SK-N-SH (cell line): ENCODE results near the gene ADGRA1. TPM values are rescaled to one million over a fixed set of nuclear protein-coding genes. Genes with fewer than 3 reads are reported as not detected.

Experiments
- CTCF ChIA-PET: fragments of 300-600, 350-600 bp; formaldehyde crosslinking; extraction: SDS; loops from one replicate; lab custom pipeline; 2021; lab: Yijun Ruan, JAX
- POLR2A ChIA-PET: fragments of 350-600 bp; sonication (Branson Sonifier 250); formaldehyde crosslinking; extraction: SDS; loops from one replicate; lab custom pipeline; 2020; ENCODE audit warnings: antibody characterized with exemption, inconsistent platforms; lab: Yijun Ruan, JAX
- DNase-seq: peaks from one replicate; pipeline ENCODE4 v3.0.0; 2012
- H2AFZ ChIP-seq: fragments of 200-600 bp; sonication (generic); 2 replicates; pipeline ENCODE4 v1.8.1; 2016; ENCODE audit warnings: antibody characterized with exemption, mild to moderate bottlenecking, low read depth
- H3F3A ChIP-seq: fragments of 200-600 bp; sonication (generic); replicated peaks from 2 replicates; pipeline ENCODE3; 2016; ENCODE audit warnings: antibody characterized with exemption, mild to moderate bottlenecking; ENCODE audit not compliant: insufficient read depth
- H3K27ac ChIP-seq, 2 experiments: fragments of 200-500 bp in 1 of 2; fragments of 200-600 bp in 1 of 2; sonication (Bioruptor generic) in 1 of 2; sonication (generic), shearing (Covaris generic) in 1 of 2; 2 replicates each; pipeline versions ENCODE4 v1.5.1 to v1.6.1; 2014 to 2016; ENCODE audit warnings: low read depth in 2 of 2, inconsistent platforms in 1 of 2, low read length in 1 of 2, mild to moderate bottlenecking in 1 of 2, mixed read lengths in 1 of 2
- H3K27me3 ChIP-seq: fragments of 200-600 bp; sonication (generic), shearing (Covaris generic); 2 replicates; pipeline ENCODE4 v1.6.1; 2016; ENCODE audit warnings: mixed run types; ENCODE audit not compliant: insufficient read depth
- H3K36me3 ChIP-seq, 2 experiments: fragments of 200-500 bp in 1 of 2; fragments of 200-600 bp in 1 of 2; sonication (Bioruptor generic) in 1 of 2; sonication (generic) in 1 of 2; replicated peaks in 1 of 2; 2 replicates each; pipeline versions ENCODE3 to v1.5.1; 2014 to 2016; ENCODE audit warnings: low read length in 1 of 2, mild to moderate bottlenecking in 1 of 2; ENCODE audit not compliant: insufficient read depth in 2 of 2, control insufficient read depth in 1 of 2
- H3K4me1 ChIP-seq, 2 experiments: fragments of 200-500 bp in 1 of 2; fragments of 200-600 bp in 1 of 2; sonication (Bioruptor generic) in 1 of 2; sonication (generic), shearing (Covaris generic) in 1 of 2; 2 replicates each; pipeline versions ENCODE4 v1.5.1 to v1.6.1; 2014 to 2016; ENCODE audit warnings: low read depth in 1 of 2, low read length in 1 of 2, mixed run types in 1 of 2; ENCODE audit not compliant: insufficient read depth in 2 of 2, control insufficient read depth in 1 of 2
- H3K4me2 ChIP-seq: fragments of 200-600 bp; sonication (generic), shearing (Covaris generic); 2 replicates; pipeline ENCODE4 v1.6.1; 2017; ENCODE audit warnings: mixed run types
- H3K4me3 ChIP-seq, 2 experiments: fragments of 200-500 bp in 1 of 2; fragments of 200-600 bp in 1 of 2; sonication (Bioruptor generic) in 1 of 2; sonication (generic), shearing (Covaris generic) in 1 of 2; 2 replicates each; pipeline versions ENCODE4 v1.5.1 to v1.8.1; 2014 to 2016; ENCODE audit warnings: low read depth in 2 of 2, inconsistent platforms in 1 of 2, low read length in 1 of 2, mild to moderate bottlenecking in 1 of 2, mixed read lengths in 1 of 2, moderate library complexity in 1 of 2
- H3K79me2 ChIP-seq: fragments of 200-600 bp; sonication (generic); 2 replicates; pipeline ENCODE4 v1.8.1; 2017; ENCODE audit warnings: mild to moderate bottlenecking; ENCODE audit not compliant: insufficient read depth
- H3K9ac ChIP-seq: fragments of 200-600 bp; sonication (generic); 2 replicates; pipeline ENCODE4 v1.6.1; 2017; ENCODE audit warnings: mixed run types
- H3K9me2 ChIP-seq: fragments of 200-600 bp; sonication (generic); 2 replicates; pipeline ENCODE4 v1.6.1; 2017; ENCODE audit warnings: mixed run types
- H3K9me3 ChIP-seq: fragments of 200-600 bp; sonication (generic); 2 replicates; pipeline ENCODE4 v1.6.1; 2017; ENCODE audit warnings: mixed run types, mild to moderate bottlenecking, moderate library complexity
- H4K20me1 ChIP-seq: fragments of 200-600 bp; sonication (generic); 2 replicates; pipeline ENCODE4 v1.6.1; 2017; ENCODE audit warnings: mild to moderate bottlenecking, mixed run types; ENCODE audit not compliant: insufficient read depth
- CTCF ChIP-seq: fragments of 200-600 bp; sonication (generic); IDR thresholded peaks from 2 replicates; pipeline ENCODE4 v1.6.1; 2017; ENCODE audit warnings: antibody characterized with exemption, mild to moderate bottlenecking, moderate library complexity
- ELF1 ChIP-seq: IDR thresholded peaks from 2 replicates; pipeline ENCODE4 v1.4.0; 2012
- EP300 ChIP-seq, 2 experiments: IDR thresholded peaks; 2 replicates each; pipeline versions ENCODE4 v1.4.0 to v1.6.1; 2012; ENCODE audit warnings: borderline replicate concordance in 1 of 2, low read depth in 1 of 2, low read length in 1 of 2
- FOXJ3 ChIP-seq: sonication (generic); formaldehyde crosslinking; IDR thresholded peaks from 2 replicates; pipeline ENCODE4 v1.5.1; 2020; ENCODE audit warnings: mild to moderate bottlenecking, missing genetic modification reagents
- GABPA ChIP-seq: IDR thresholded peaks from 2 replicates; pipeline ENCODE4 v1.4.0; 2012; ENCODE audit warnings: low read depth, mild to moderate bottlenecking
- GATA2 ChIP-seq: sonication (generic); formaldehyde crosslinking; IDR thresholded peaks from 2 replicates; pipeline ENCODE4 v1.5.0; 2020; ENCODE audit warnings: mild to moderate bottlenecking, missing genetic modification reagents
- JUND ChIP-seq: IDR thresholded peaks from 2 replicates; pipeline ENCODE4 v1.4.0; 2012
- MXI1 ChIP-seq: IDR thresholded peaks from 2 replicates; pipeline ENCODE4 v1.6.1; 2012; ENCODE audit warnings: mild to moderate bottlenecking, low read depth, low read length, improper control_type of control experiment
- NFIC ChIP-seq: IDR thresholded peaks from 2 replicates; pipeline ENCODE4 v1.4.0; 2012; ENCODE audit warnings: borderline replicate concordance
- PBX3 ChIP-seq: IDR thresholded peaks from 2 replicates; pipeline ENCODE4; 2012
- RAD21 ChIP-seq: IDR thresholded peaks from 2 replicates; pipeline ENCODE4 v1.6.1; 2012; ENCODE audit warnings: mild to moderate bottlenecking, low read length
- RCOR1 ChIP-seq: fragments of 150-350 bp; IDR thresholded peaks from 2 replicates; pipeline ENCODE4 v1.6.1; 2017; ENCODE audit warnings: antibody characterized with exemption, low read length
- REST ChIP-seq: IDR thresholded peaks from 2 replicates; pipeline ENCODE4 v1.6.1; 2012; ENCODE audit warnings: mild to moderate bottlenecking, low read depth, low read length, moderate library complexity
- RFX5 ChIP-seq: IDR thresholded peaks from 2 replicates; pipeline ENCODE4 v1.6.1; 2012; ENCODE audit warnings: mild to moderate bottlenecking, improper control_type of control experiment, low read length
- RXRA ChIP-seq: IDR thresholded peaks from 2 replicates; pipeline ENCODE4 v1.4.0; 2012; ENCODE audit warnings: low read depth, mild to moderate bottlenecking, borderline replicate concordance
- SIN3A ChIP-seq: IDR thresholded peaks from 2 replicates; pipeline ENCODE4 v1.6.1; 2012; ENCODE audit warnings: low read depth, mild to moderate bottlenecking, low read length, moderate library complexity, borderline replicate concordance
- SMC3 ChIP-seq: IDR thresholded peaks from 2 replicates; pipeline ENCODE4 v1.6.1; 2012; ENCODE audit warnings: low read depth, low read length, improper control_type of control experiment
- TAF1 ChIP-seq: IDR thresholded peaks from 2 replicates; pipeline ENCODE4 v1.6.1; 2012; ENCODE audit warnings: low read depth, mild to moderate bottlenecking, low read length, moderate library complexity, borderline replicate concordance
- TCF12 ChIP-seq: IDR thresholded peaks from 2 replicates; pipeline ENCODE4 v1.4.0; 2012
- USF1 ChIP-seq: IDR thresholded peaks from 2 replicates; pipeline ENCODE4 v1.4.0; 2012; ENCODE audit warnings: low read depth, borderline replicate concordance
- USF2 ChIP-seq: fragments of 150-350 bp; IDR thresholded peaks from 2 replicates; pipeline ENCODE4 v1.6.1; 2017; ENCODE audit warnings: antibody characterized with exemption, low read length, low read depth, borderline replicate concordance
- WGBS: methylation state at CpG from one replicate; pipeline ENCODE4 v1.1.6; 2017; ENCODE audit warnings: low lambda C conversion rate; 5-methylcytosine and 5-hydroxymethylcytosine counted together
- polyA plus RNA-seq, 3 experiments: library from polyadenylated mRNA; depleted of rRNA; stranded (reverse); fragments of >200 nt; gene quantifications; 2 replicates each; pipeline ENCODE4 v1.2.3, GENCODE V29; 2012

The ADGRA1 gene
- polyA plus RNA-seq, 1 of the 3 experiments (the other 2 are of a cell fraction): not detected

GRCh38 chr10:133140417-133141143 lies 52.9 kb downstream of the ADGRA1 start (continued):
- TF ChIP-seq EP300 (IDR thresholded peaks at IDR 0.05; ENCODE audit: borderline replicate concordance in 1 of 2, low read depth in 1 of 2, low read length in 1 of 2) (no peak), RCOR1 (no peak), RXRA (no peak), RFX5 (no peak), FOXJ3 (CRISPR knock-in tag) (no peak), TAF1 (no peak)

- Histone ChIP-seq H3K9me2 (no peaks in the 10 kb centered on the region), H3K27ac (no peak overlapping the region), H3K79me2 (no peaks in the 10 kb centered on the region), H3K4me2 (no peak overlapping the region), H3F3A (no peaks in the 10 kb centered on the region), H3K9me3 (no peaks in the 10 kb centered on the region), H4K20me1 (no peaks in the 10 kb centered on the region), H3K36me3 (no peaks in the 10 kb centered on the region), H3K9ac (no peak overlapping the region), H3K4me1 (peaks cover 0 to 3% of the 10 kb centered on the region in 2 experiments; a peak in 1 of 4 replicates), H3K4me3 (no peak overlapping the region), H2AFZ (no peak overlapping the region), H3K27me3 (no peaks in the 10 kb centered on the region)
- POLR2A ChIA-PET: interaction anchor here (0.6 kb wide), 1 partner anchor 14 kb away, joined by 3 read pairs; no protein-coding TSS in a partner anchor
- CTCF ChIA-PET: no interaction called here
- 59% methylated on average over 14 of the region's 28 CpGs for WGBS
- TF ChIP-seq EP300 (IDR thresholded peaks at IDR 0.05; ENCODE audit: borderline replicate concordance in 1 of 2, low read depth in 1 of 2, low read length in 1 of 2) (no peak), GATA2 (CRISPR knock-in tag) (no peak), MXI1 (no peak), RFX5 (no peak), ELF1 (no peak), SIN3A (no peak), TAF1 (no peak), RAD21 (no peak), NFIC (no peak), TCF12 (no peak), JUND (no peak), SMC3 (no peak), PBX3 (no peak), GABPA (no peak), USF1 (no peak), REST (no peak), CTCF (no peak), RXRA (no peak), USF2 (no peak)
- no peak for DNase-seq
Observed at GRCh38 chr10:133141144-133141957, 53.6 kb downstream of the ADGRA1 start.
